Uterus (tissue), 2 donors: Measurements from ENCODE around the gene APOBEC3H.

ENCODE experiments used
- CTCF ChIP-seq, 4 experiments: fragments of 200-600 bp in 2 of 4; fragments of 450-650 bp in 2 of 4; sonication (generic) in 2 of 4; IDR thresholded peaks; one replicate each; pipeline ENCODE4 v1.5.1; 2016 to 2019; ENCODE audit warnings: antibody characterized with exemption in 4 of 4, mild to moderate bottlenecking in 2 of 4, moderate library complexity in 1 of 4
- POLR2A ChIP-seq, 2 donors: fragments of 450-650 bp; IDR thresholded peaks; one replicate each; pipeline ENCODE4 v1.6.1; 2016; ENCODE audit warnings: antibody characterized with exemption in 2 of 2, mild to moderate bottlenecking in 1 of 2, moderate library complexity in 1 of 2

- no peak for TF ChIP-seq CTCF (IDR thresholded peaks at IDR 0.05)
- TF ChIP-seq POLR2A (IDR thresholded peaks at IDR 0.05) = no peak
Measured at GRCh38 chr22:39068033-39068785, 28.8 kb upstream of the APOBEC3H start.
